Heart left ventricle (tissue), 16 donors: ENCODE results near the gene BIVM. TPM values are rescaled to one million over a fixed set of nuclear protein-coding genes. Genes with fewer than 3 reads are reported as not detected.

ENCODE experiments used
- ATAC-seq, 4 donors: fragments of 200-7000 bp; cut with Tn5 transposase; one replicate each; pipeline ENCODE4 v1.9.1; 2020 to 2022; ENCODE audit warnings: moderate library complexity in 4 of 4, mild to moderate bottlenecking in 3 of 4, moderate number of reproducible peaks in 1 of 4
- DNase-seq, 5 donors: peaks; one replicate each; pipeline ENCODE4 v3.0.0-alpha.2; 2020
- H3K27ac ChIP-seq, 12 donors: fragments of 200-600 bp; sonication (generic) in 4 of 12; one replicate each; pipeline versions ENCODE4 v1.5.0 to v1.8.0; 2016 to 2022; ENCODE audit warnings: mild to moderate bottlenecking in 2 of 12
- H3K27me3 ChIP-seq, 9 donors: fragments of 200-600 bp; sonication (generic) in 2 of 9; one replicate each; pipeline versions ENCODE4 v1.5.1 to v1.8.0; 2016 to 2022; ENCODE audit warnings: mild to moderate bottlenecking in 3 of 9
- H3K36me3 ChIP-seq, 9 donors: fragments of 200-600 bp; sonication (generic) in 2 of 9; one replicate each; pipeline versions ENCODE4 v1.5.0 to v1.8.0; 2018 to 2022; ENCODE audit warnings: mild to moderate bottlenecking in 2 of 9
- H3K4me1 ChIP-seq, 12 donors: fragments of 200-600 bp; sonication (generic) in 4 of 12; one replicate each; pipeline versions ENCODE4 v1.5.0 to v1.8.0; 2016 to 2022; ENCODE audit warnings: mild to moderate bottlenecking in 3 of 12
- H3K4me3 ChIP-seq, 12 donors: fragments of 200-600 bp; sonication (generic) in 4 of 12; one replicate each; pipeline versions ENCODE4 v1.5.0 to v1.8.0; 2017 to 2022; ENCODE audit warnings: mild to moderate bottlenecking in 9 of 12, moderate library complexity in 4 of 12
- H3K9me3 ChIP-seq, 12 donors: fragments of 200-600 bp; sonication (generic) in 4 of 12; one replicate each; pipeline versions ENCODE4 v1.5.0 to v1.8.0; 2016 to 2022; ENCODE audit warnings: mild to moderate bottlenecking in 1 of 12
- CTCF ChIP-seq, 12 donors: fragments of 200-600 bp; sonication (generic) in 4 of 12; IDR thresholded peaks; one replicate each; pipeline versions ENCODE4 v1.5.0 to v1.8.0; 2018 to 2022; ENCODE audit warnings: antibody characterized with exemption in 12 of 12, mild to moderate bottlenecking in 5 of 12
- POLR2A ChIP-seq, 2 donors: fragments of 450-650 bp; IDR thresholded peaks; one replicate each; pipeline ENCODE4 v1.6.1; 2017; ENCODE audit warnings: antibody characterized with exemption in 2 of 2, mild to moderate bottlenecking in 2 of 2, moderate library complexity in 2 of 2
- whole genome bisulfite sequencing, 4 donors: extraction: QIAGEN DNeasy Blood & Tissue Kit in 2 of 4; methylation state at CpG; one replicate each; pipeline versions ENCODE4 v1.1.5 to v1.1.7; 2013 to 2018; 5-methylcytosine and 5-hydroxymethylcytosine counted together
- intact Hi-C, 10 donors: fragments of 100-400 bp; cut with DNase I; formaldehyde crosslinking; loops; one replicate each; pipeline versions ENCODE4 v1.11.1 to v1.14.2; 2022
- polyA plus RNA-seq, 2 donors: library from polyadenylated mRNA; stranded (reverse); fragments of 200-250 nt; gene quantifications; one replicate each; pipeline ENCODE4 v1.2.3, GENCODE V29; 2013
- total RNA-seq, 9 donors: library from RNA; depleted of rRNA in 2 of 9; stranded (reverse); fragments of >200 nt in 2 of 9; fragmentation: NEBNext Ultra II Directional in 3 of 9; extraction: Animal tissue kit (Norgen Biotek cat#: 25700) in 3 of 9; gene quantifications; one replicate each; pipeline versions ENCODE4 v1.1.0 to v1.2.4, GENCODE V29; 2016 to 2023
- donor health status: ischemic (EF 13 %, LVEDD 7.1; RV severe dilation, severe dysfunction).
- donor health status: healthy with polysubstance abuse.
- donor health status: DM: no; HTN: yes; CAD: no.
- donor health status: DM: no; HTN: no; CAD: no.
- donor health status: ischemic (EF 25% LVEDD 6.9; RV normal size, moderate dysfunction).
- donor health status: ischemic (EF 25% LVEDD 5.7; RV mildly dilated, moderate dysfunction).
- donor health status: healthy.
- donor health status: DM: yes; HTN: yes; CAD: no.
- donor health status: ischemic (EF 35%, LVEDD 5.7; RV mildly dilated, moderate dysfunction).
- donor health status: nonischemic (EF 11% LVEDD 7.7; RV severe dilation, severe dysfunction).
- donor health status: DM: yes; HTN: yes; CAD: no.
- donor health status: PGD.
- donor health status: ischemic (EF 29% LVEDD 5.4; RV normal size, mild dysfunction).
- donor health status: nonischemic (EF 23%, LVEDD 6.1; RV moderate dilation, normal function).

Gene BIVM
- total and polyA plus RNA-seq, 11 donors: 10.3 to 35.7 (median 24.5) TPM

GRCh38 chr13:102758842-102759241, 40.1 kb upstream of the BIVM start:
- DNase-seq (no peak), ATAC-seq (peak in 3 of 4 donors; percentile 61 to 78 (median 71))
- no peak for TF ChIP-seq POLR2A (IDR thresholded peaks at IDR 0.05)
- no peak for TF ChIP-seq CTCF (IDR thresholded peaks at IDR 0.05)
- no peaks in the 10 kb centered on the region for H3K27me3 ChIP-seq
- peaks cover 0 to 4% (median 0%) of the 10 kb centered on the region in 12 donors for H3K4me1 ChIP-seq
- H3K4me3 ChIP-seq: no peak overlapping the region
- intact Hi-C loops: no loop called here
- no peaks in the 10 kb centered on the region for H3K9me3 ChIP-seq
- H3K36me3 ChIP-seq: no peaks in the 10 kb centered on the region
- no peak overlapping the region for H3K27ac ChIP-seq
- 51 to 58% (median 57%) methylated on average over 2 of the region's 2 CpGs for WGBS, 4 donors

- ATAC-seq: no peak
- intact Hi-C loops: no loop called here
Measured at GRCh38 chr13:102761071-102761470, 37.8 kb upstream of the BIVM start.

GRCh38 chr13:102763741-102764140, 35.2 kb upstream of the BIVM start:
- no peak for DNase-seq
- no peak overlapping the region for H3K27ac ChIP-seq
- WGBS, 4 donors: 83 to 94% (median 88%) methylated on average over 1 of the region's 1 CpG
- no peak for ATAC-seq
- intact Hi-C loops: no loop called here
- no peaks in the 10 kb centered on the region for H3K27me3 ChIP-seq
- H3K36me3 ChIP-seq: peaks cover 0 to 28% (median 8%) of the 10 kb centered on the region in 9 donors
- no peak overlapping the region for H3K4me3 ChIP-seq
- H3K9me3 ChIP-seq: no peaks in the 10 kb centered on the region
- TF ChIP-seq POLR2A (IDR thresholded peaks at IDR 0.05) (no peak), CTCF (IDR thresholded peaks at IDR 0.05) (no peak)
- no peaks in the 10 kb centered on the region for H3K4me1 ChIP-seq

More at GRCh38 chr13:102761071-102761470, 37.8 kb upstream of the BIVM start:
- Histone ChIP-seq H3K9me3 (no peaks in the 10 kb centered on the region), H3K4me3 (no peak overlapping the region), H3K4me1 (peaks cover 0 to 4% (median 0%) of the 10 kb centered on the region in 12 donors), H3K27me3 (no peaks in the 10 kb centered on the region), H3K27ac (no peak overlapping the region), H3K36me3 (peaks cover 0 to 9% (median 0%) of the 10 kb centered on the region in 9 donors)
- DNase-seq: no peak
- TF ChIP-seq POLR2A (IDR thresholded peaks at IDR 0.05): no peak
- no peak for TF ChIP-seq CTCF (IDR thresholded peaks at IDR 0.05)
- 78 to 92% (median 90%) methylated on average over 1 of the region's 1 CpG for WGBS, 4 donors

- DNase-seq (no peak), ATAC-seq (no peak)
- H3K27ac ChIP-seq: no peak overlapping the region
- 65 to 78% (median 71%) methylated on average over 2 of the region's 2 CpGs for WGBS, 4 donors
- intact Hi-C loops: no loop called here
- H3K27me3 ChIP-seq: no peaks in the 10 kb centered on the region
- H3K9me3 ChIP-seq: no peaks in the 10 kb centered on the region
- no peak overlapping the region for H3K4me3 ChIP-seq
- peaks cover 0 to 18% (median 6%) of the 10 kb centered on the region in 12 donors for H3K4me1 ChIP-seq
- peaks cover 0 to 28% (median 8%) of the 10 kb centered on the region in 9 donors for H3K36me3 ChIP-seq
- TF ChIP-seq CTCF (IDR thresholded peaks at IDR 0.05) (no peak), POLR2A (IDR thresholded peaks at IDR 0.05) (no peak)
Measured at GRCh38 chr13:102768909-102769308, 30.0 kb upstream of the BIVM start.
